Measurements from ENCODE around the gene OR51B5.
"Not testable (repeated sequence)": the region's sequence is repeated elsewhere in the genome, so short reads cannot be mapped to it uniquely, and the experiment has no call there.

OR51B5 gene

DNA sequence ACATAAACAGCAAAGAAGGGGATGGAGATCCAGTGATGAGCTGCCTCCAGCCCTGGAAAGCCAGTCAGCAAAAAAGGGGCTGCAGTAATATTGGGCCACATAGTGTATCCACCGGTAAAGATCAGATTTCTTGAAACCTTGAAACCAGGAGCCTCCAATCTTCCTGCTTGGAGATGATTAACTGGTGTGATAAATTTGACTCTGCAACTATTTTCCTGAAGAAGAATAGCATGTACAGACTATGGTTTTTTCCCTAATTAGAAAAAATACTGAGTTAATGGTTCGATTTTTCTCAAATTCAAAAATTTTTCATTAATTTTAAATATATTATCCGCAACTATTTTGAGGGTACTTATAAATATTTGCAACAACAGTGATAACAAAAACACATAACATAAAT, 19.1 kb downstream of the OR51B5 start, which contains the start of gene OR51B2:
Gene OR51B2, minus strand, starts transcription at position 101 of the 400 bp plus-strand sequence. Its CDS starts 0 bp downstream, at position 101.
- DNase-seq: no peak

DNA sequence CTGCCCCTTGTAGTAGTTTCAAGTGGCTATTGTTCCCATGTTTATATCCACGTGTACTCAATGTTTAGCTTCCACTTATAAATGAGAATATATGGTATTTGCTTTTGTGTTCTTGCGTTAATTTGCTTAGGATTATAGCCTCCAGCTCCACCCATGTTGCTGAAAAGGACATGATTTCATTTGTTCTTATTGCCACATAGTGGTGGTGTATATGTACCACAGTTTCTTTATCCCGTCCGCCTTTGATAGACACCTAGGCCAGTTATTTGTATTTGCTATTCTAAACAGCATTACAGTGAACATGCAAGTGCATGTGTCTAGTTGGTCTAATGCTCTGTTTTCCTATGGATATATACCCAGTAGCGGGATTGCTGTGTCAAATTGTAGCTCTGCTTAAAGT, 26.0 kb downstream of the OR51B5 start:
- no peak for DNase-seq

DNA sequence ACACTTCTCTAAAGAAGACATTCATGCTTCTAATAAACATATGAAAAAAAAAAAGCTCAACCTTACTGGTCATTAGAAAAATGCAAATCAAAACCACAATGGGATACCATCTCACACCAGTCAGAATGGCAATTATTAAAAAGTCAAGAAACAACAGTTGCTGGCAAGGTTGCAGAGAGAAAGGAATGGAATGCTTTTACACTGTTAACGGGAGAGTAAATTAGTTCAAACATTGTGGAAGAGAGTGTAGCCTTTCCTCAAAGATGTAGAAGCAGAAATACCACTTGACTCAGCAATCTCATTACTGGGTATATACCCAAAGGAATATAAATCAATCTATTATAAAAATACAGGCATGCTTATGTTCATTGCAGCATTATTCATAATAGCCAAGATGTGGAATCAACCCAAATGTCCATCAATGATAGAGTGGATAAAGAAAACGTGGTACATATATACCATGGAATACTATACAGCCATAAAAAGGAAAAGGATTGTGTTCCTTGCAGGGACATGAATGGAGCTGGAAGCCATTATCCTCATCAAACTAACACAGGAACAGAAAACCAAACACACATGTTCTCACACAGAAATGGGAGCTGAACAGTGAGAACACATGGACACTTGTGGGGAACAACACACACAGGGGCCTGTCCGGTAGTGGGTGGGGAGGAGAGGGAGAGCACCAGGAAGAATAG, 29.8 kb downstream of the OR51B5 start:
- not testable (repeated sequence) for DNase-seq

DNA sequence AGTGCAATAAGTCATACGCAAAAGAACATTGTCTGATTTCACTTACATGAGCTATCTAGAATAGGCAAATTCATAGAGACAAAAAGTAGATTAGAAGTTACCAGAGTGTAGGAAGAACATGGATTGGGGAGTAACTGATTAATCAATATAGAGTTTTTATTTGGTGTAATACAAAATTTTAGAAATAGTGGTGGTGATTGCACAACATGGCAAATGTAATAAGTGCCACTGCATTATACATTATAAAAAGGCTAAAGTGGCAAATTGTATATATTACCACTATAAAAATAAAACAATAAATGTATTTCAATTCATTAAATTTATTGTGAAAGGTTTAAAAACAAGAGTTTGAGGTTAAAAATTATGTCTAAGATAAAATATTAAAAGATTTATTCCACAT, 32.9 kb downstream of the OR51B5 start:
- no peak for DNase-seq

DNA sequence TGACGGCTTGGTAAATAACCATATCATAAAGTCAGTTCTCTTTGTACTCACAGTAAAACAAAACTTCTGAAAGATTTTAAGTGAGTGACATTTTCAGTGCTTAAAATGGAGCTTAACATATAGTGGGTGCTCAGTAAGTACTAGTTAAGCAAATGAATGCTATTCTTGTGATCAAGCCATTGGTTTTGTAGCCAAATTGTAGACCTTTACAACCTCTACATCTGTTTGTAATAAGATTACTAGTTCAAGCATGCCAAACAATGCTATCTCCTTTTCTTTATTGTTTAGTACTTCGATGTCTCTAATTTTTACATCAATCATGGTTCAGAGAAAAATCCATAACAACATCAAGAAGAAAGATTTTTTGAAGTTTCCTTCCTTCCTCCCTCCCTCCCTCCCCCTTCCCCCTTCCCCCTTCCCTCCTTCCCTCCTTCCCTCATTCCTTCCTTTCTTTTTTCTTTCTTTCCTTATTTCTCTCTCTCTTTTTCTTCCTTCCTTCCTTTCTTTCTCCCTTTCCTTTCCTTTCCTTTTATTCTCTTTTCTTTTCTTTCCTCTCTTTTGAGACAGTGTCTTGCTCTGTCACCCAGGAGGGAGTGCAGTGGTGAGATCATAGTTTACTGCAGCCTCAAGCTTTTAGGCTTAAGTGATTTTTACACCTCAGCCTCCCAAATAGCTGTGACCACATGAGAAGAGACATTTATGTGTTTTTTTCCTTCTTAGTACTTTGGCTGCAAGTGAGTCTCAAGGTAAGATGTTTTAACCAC, 35.9 kb downstream of the OR51B5 start:
- no peak for DNase-seq

DNA sequence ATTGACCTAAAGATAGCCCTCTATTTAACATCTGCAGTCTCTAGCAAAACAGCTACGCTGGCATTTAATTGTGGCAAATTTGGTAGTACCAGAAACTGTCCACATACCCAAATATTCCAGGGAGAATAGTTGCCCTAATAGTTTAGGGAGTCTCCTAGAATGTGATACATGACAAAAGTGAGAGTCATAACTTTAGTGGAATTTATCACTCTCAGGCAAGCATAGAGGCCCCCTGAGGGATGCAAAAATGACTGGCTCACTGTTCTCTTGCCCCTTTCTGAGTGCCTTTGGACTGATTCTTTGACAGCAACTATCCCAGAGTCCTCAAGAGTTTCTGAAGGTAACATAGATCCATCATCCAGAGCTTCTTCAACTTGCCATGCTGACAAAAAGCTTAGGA, 39.3 kb downstream of the OR51B5 start:
- no peak for DNase-seq

DNA sequence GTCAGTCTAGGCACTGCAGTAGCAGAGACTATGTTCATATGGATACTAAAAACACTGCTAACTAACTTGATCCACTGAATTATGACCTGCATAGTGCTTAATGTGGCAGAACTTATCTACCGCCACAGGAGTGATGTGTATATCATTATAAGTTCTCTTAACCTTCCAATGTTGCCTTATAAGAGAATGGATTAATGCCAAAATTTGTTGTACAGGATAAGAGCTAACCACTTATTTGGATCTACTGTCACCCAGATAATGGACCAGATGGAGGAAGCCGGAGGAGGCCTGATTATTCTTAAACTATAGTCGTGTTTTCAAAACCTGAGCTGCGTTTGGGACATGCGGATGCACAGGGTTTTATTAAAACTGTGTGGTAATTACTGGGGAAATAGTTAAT, 39.7 kb downstream of the OR51B5 start:
- DNase-seq: no peak

DNA sequence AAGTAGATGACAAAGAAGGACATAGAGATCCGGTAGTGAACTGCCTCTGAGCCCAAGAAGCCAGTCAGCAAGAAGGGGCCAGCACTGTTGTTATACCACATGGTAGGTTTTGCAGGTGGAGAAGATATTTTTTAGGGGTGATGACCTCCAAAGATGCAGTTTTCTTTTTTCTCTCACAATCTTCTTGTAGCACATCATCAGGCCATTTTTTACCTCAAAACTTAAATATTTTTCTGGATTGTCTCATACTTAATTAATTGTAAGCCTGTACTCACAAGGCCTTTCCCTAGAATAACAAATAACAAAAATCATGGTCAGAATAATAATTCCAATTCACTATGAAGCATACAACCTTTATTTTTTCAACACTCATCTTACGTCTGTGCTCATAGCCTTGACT, 41.5 kb downstream of the OR51B5 start, which contains the start of gene OR51B4:
Gene OR51B4, minus strand, starts transcription at position 101 of the 400 bp plus-strand sequence. Its CDS starts 0 bp downstream, at position 101.
- no peak for DNase-seq

DNA sequence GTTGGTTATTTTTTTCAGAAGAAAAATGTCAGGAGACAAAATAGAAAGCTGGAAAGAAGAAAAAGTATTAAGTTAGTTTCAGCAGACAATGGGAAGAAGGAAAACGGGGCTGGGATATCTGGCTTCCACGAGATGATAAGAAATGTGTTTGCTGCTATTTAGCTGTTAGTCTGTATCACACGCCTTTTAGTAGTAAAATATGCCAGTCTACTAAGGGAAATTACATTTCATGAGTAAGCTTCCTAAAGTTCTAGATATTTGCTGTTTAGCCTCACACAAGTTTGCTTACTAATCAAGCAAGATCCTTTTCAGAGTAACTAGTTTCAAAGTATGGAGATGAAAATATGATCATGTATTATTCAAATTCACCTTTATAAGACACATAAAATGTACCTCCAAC, 43.1 kb downstream of the OR51B5 start:
- no peak for DNase-seq

DNA sequence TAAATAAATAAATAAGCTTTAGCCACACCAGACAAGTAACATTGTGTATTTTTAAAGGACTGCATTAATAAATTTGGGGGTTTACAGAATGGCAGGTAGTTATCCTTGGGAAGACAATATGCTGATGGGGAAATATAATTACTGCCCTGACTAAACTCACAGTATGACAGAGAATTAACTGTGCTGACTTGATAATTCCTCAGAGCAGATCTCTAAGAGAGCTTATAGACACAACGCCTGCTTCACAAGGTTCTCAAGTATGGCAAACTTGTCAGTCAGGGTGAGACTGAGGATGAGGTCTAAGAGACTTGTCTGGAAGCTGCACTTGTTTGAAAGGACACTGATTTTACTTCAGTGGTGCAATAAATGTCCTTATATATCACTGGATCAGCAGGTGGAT, 44.9 kb downstream of the OR51B5 start:
- DNase-seq: no peak

DNA sequence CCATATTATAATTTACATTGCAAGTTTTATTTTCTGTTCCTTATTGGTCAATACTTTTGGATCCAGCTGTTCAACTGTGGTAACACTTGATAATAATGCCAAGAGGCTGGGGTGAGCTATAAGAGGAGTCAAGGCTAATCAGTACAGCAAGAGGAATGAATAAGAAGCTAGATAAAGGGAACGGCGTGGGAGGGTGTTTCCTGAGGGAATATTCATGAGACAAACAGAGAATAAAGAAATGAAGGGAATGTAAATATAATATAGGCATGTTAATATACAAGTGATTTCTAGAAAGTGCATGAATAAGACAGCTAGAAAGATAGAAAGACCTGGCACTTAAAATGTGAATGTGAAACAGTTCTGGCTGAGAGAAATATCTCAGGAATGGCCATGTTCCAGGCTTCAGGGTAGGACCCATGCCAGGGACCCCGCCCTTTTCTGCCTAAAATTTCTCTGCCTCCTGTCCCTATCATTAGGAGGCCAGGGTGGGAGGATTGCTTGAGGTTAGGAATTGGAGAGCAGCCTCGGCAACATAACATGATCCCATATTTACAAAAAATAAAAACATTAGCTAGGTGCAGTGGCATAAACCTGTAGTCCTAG, 45.5 kb downstream of the OR51B5 start:
- DNase-seq: no peak

DNA sequence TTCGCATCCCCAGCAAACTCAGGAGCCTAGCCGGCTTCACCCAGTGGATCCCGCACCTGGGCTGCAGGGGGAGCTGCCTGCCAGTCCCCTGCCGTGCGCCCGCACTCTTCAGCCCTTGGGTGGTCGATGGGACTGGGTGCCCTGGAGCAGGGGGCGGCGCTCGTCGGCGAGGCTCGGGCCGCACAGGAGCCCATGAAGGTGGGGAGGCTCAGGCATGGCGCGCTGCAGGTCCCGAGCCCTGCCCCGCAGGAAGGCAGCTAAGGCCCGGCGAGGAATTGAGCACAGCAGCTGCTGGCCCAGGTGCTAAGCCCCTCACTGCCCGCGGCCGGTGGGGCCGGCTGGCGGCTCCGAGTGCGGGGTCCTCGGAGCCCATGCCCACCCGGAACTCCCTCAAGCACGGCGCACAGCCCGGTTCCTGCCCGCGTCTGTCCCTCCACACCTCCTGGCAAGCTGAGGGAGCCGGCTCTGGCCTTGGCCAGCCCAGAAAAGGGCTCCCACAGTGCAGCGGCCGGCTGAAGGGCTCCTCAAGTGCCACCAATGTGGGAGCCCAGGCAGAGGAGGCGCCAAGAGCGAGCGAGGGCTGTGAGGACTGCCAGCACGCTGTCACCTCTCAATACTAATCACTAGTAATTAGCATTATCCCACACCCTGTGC, 48.9 kb downstream of the OR51B5 start:
- DNase-seq: not testable (repeated sequence)

DNA sequence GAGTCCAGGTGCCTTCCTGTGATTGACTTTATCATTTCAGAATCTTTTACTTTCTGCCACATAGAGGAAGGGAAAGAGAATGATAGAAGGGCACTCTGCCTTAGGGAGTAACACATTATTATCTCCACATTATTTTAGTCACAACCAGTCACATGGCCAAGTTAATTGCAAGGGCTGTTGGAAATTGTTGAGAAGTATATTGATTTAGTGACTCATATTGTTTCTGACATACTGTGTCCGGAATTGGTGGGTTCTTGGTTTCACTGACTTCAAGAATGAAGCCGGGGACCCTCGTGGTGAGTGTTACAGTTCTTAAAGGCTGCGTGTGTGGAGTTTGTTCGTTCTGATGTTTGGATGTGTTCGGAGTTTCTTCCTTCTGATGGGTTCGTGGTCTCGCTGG, 50.3 kb downstream of the OR51B5 start:
- no peak for DNase-seq

Data from activated CD4-positive, alpha-beta T cell treated with anti-CD3 and anti-CD28 coated beads, Interleukin-10, Interleukin-2, amounts not matched to agents 100 ng/mL and 50 ng/mL, durations not matched to agents 16 hours and 8 hours (primary cell).